H1 (cell line): Measurements from ENCODE around the gene PARM1. TPM values are rescaled to one million over a fixed set of nuclear protein-coding genes. Genes with fewer than 3 reads are reported as not detected.

ENCODE experiments used
- CBX8 ChIP-seq: fragments of 300-800, 300-1000 bp; sonication (generic); IDR thresholded peaks from 2 replicates; pipeline ENCODE4 v1.7.1; 2016; ENCODE audit warnings: low read depth, low read length, borderline replicate concordance
- EZH2 ChIP-seq: fragments of 200-600 bp; sonication (generic); IDR thresholded peaks from 2 replicates; pipeline ENCODE4 v1.7.1; 2012; ENCODE audit warnings: low read depth, mild to moderate bottlenecking, moderate library complexity, low read length, inconsistent platforms; ENCODE audit not compliant: severe bottlenecking
- SIN3A ChIP-seq, 2 experiments: IDR thresholded peaks in 1 of 2; conservative IDR thresholded peaks in 1 of 2; 2 replicates each; pipeline ENCODE4 v1.6.1; 2011 to 2012; ENCODE audit warnings: low read length in 2 of 2, improper control_type of control experiment in 1 of 2, low read depth in 1 of 2, mild to moderate bottlenecking in 1 of 2
- polyA plus RNA-seq, 7 experiments: library from polyadenylated mRNA; depleted of rRNA in 3 of 7; stranded (reverse) in 5 of 7; unstranded in 2 of 7; fragments of >200 nt in 5 of 7; fragments of 200-250 nt in 2 of 7; gene quantifications; 1 replicate in 5 of 7; 2 replicates in 1 of 7; 4 replicates in 1 of 7; pipeline versions ENCODE4 v1.2.1 to v1.2.3, GENCODE V29; 2011 to 2013; ENCODE audit warnings: missing spikeins in 2 of 7, mixed read lengths in 2 of 7
- total RNA-seq: library from RNA; stranded (reverse); fragmentation: NEBNext Ultra II Directional; extraction: Animal tissue kit (Norgen Biotek cat#: 25700); gene quantifications from 2 replicates; pipeline ENCODE4 v1.2.1, GENCODE V29; 2021

PARM1 gene
- total and polyA plus RNA-seq, 2 of the 8 experiments (the other 6 are each of a cell fraction or from before 2014, with no cell fraction given) = 2.0 to 5.3 TPM

- TF ChIP-seq CBX8 (no peak), SIN3A (conservative IDR thresholded peaks at IDR 0.05 in 1 of 2, IDR thresholded peaks at IDR 0.05 in 1 of 2; ENCODE audit: low read depth in 1 of 2, low read length in 2 of 2) (no peak), EZH2 (no peak)
These were observed 14.9 kb downstream of the PARM1 start (continued) for GRCh38 chr4:74947798-74948197.
